Adrenal gland (tissue), 5 donors: ENCODE data around the gene HINT3.

Experiments
- CTCF ChIP-seq, 6 experiments: fragments of 450-650 bp in 4 of 6; fragments of 200-600 bp in 2 of 6; sonication (generic) in 1 of 6; IDR thresholded peaks; 1 replicate in 5 of 6; 2 replicates in 1 of 6; pipeline versions ENCODE4 v1.5.1 to v1.8.0; 2016 to 2021; ENCODE audit warnings: antibody characterized with exemption in 6 of 6, mild to moderate bottlenecking in 2 of 6, moderate library complexity in 1 of 6
- POLR2A ChIP-seq, 2 donors: fragments of 450-650 bp; IDR thresholded peaks; one replicate each; pipeline ENCODE4 v1.6.1; 2017; ENCODE audit warnings: antibody characterized with exemption in 2 of 2, mild to moderate bottlenecking in 2 of 2, moderate library complexity in 1 of 2
- donor health status: DM: no; HTN: no; CAD: no.

DNA sequence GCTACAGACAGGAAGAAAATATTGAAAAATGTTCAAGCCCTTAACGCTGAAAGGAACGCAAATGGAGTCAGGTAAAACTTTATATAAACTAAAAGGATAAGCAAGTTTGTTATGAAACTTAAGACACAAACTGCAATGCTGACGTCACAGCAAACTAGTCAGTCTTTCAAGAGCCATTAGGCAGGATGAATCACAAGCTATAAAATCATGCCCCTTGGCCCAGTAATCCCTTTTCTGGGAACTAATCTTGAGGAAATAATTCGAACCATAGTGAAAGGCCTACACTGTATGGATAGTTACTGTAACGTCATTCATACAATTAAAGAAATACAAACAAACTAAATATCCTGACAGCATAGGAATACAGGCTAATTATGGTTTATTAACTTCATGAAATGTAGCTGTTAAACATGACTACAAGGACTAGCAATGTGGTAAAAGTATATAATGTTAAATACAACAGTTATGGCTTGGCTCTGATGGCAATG, 42.7 kb upstream of the HINT3 start:
- TF ChIP-seq CTCF (IDR thresholded peaks at IDR 0.05), result no peak
- no peak for TF ChIP-seq POLR2A (IDR thresholded peaks at IDR 0.05)
